ENCODE measurements around the gene TM4SF4. TPM values are rescaled to one million over a fixed set of nuclear protein-coding genes. Genes with fewer than 3 reads are reported as not detected.

Gene TM4SF4
- total RNA-seq, 4 donors from 2014 or later, result 0.32 TPM; not detected in 3

GRCh38 chr3:149460117-149460516, 14.4 kb upstream of the TM4SF4 start:
- 75% methylated on average over 1 of the region's 1 CpG for WGBS
- no peak overlapping the region for H3K27ac ChIP-seq
- H3K4me1 ChIP-seq, result no peaks in the 10 kb centered on the region
- DNase-seq (ENCODE audit: low spot score in 2 of 2), result no peak
- no peak overlapping the region for H3K4me3 ChIP-seq
- no peaks in the 10 kb centered on the region for H3K36me3 ChIP-seq
- H3K27me3 ChIP-seq, result no peaks in the 10 kb centered on the region
- no peaks in the 10 kb centered on the region for H3K9me3 ChIP-seq
- TF ChIP-seq POLR2A (IDR thresholded peaks at IDR 0.05), result no peak
- TF ChIP-seq POLR2AphosphoS5 (IDR thresholded peaks at IDR 0.05), result no peak
- TF ChIP-seq EP300 (IDR thresholded peaks at IDR 0.05), result no peak
- no peak for TF ChIP-seq CTCF (IDR thresholded peaks at IDR 0.05)

GRCh38 chr3:149462051-149462450, 12.4 kb upstream of the TM4SF4 start:
- WGBS, result 91% methylated on average over 3 of the region's 3 CpGs
- H3K27me3 ChIP-seq, result no peaks in the 10 kb centered on the region
- no peaks in the 10 kb centered on the region for H3K4me1 ChIP-seq
- no peaks in the 10 kb centered on the region for H3K9me3 ChIP-seq
- H3K4me3 ChIP-seq, result no peak overlapping the region
- DNase-seq (ENCODE audit: low spot score in 2 of 2), result no peak
- no peak for TF ChIP-seq POLR2A (IDR thresholded peaks at IDR 0.05)
- TF ChIP-seq CTCF (IDR thresholded peaks at IDR 0.05), result no peak
- no peak for TF ChIP-seq EP300 (IDR thresholded peaks at IDR 0.05)
- no peak for TF ChIP-seq POLR2AphosphoS5 (IDR thresholded peaks at IDR 0.05)
- no peak overlapping the region for H3K27ac ChIP-seq
- no peaks in the 10 kb centered on the region for H3K36me3 ChIP-seq

- TF ChIP-seq POLR2A (IDR thresholded peaks at IDR 0.05) (no peak), POLR2AphosphoS5 (IDR thresholded peaks at IDR 0.05) (no peak)
- WGBS, result 86% methylated on average over 2 of the region's 2 CpGs
Measured at GRCh38 chr3:149462581-149463011, 11.9 kb upstream of the TM4SF4 start.

GRCh38 chr3:149463921-149464320, 10.6 kb upstream of the TM4SF4 start:
- DNase-seq (ENCODE audit: low spot score in 2 of 2), result no peak
- TF ChIP-seq POLR2AphosphoS5 (IDR thresholded peaks at IDR 0.05) (no peak), POLR2A (IDR thresholded peaks at IDR 0.05) (no peak), EP300 (IDR thresholded peaks at IDR 0.05) (no peak)
- H3K36me3 ChIP-seq, result no peaks in the 10 kb centered on the region
- no peaks in the 10 kb centered on the region for H3K9me3 ChIP-seq
- H3K27ac ChIP-seq, result no peak overlapping the region
- WGBS, result 95% methylated on average over 18 of the region's 18 CpGs
- H3K4me1 ChIP-seq, result no peaks in the 10 kb centered on the region
- H3K27me3 ChIP-seq, result no peaks in the 10 kb centered on the region
- no peak overlapping the region for H3K4me3 ChIP-seq

More at GRCh38 chr3:149462581-149463011, 11.9 kb upstream of the TM4SF4 start:
- Histone ChIP-seq H3K36me3 (no peaks in the 10 kb centered on the region), H3K27me3 (no peaks in the 10 kb centered on the region), H3K4me1 (no peaks in the 10 kb centered on the region), H3K9me3 (no peaks in the 10 kb centered on the region), H3K4me3 (no peak overlapping the region), H3K27ac (no peak overlapping the region)
- DNase-seq (ENCODE audit: low spot score in 2 of 2), result no peak

- Histone ChIP-seq H3K27ac (no peak overlapping the region), H3K9me3 (no peaks in the 10 kb centered on the region)
- WGBS, result 89% methylated on average over 28 of the region's 31 CpGs
Measured at GRCh38 chr3:149464542-149465328, 9.8 kb upstream of the TM4SF4 start.

More at GRCh38 chr3:149464542-149465328, 9.8 kb upstream of the TM4SF4 start:
- no peak overlapping the region for H3K4me3 ChIP-seq
- H3K4me1 ChIP-seq, result no peaks in the 10 kb centered on the region
- no peak for DNase-seq (ENCODE audit: low spot score in 2 of 2)
- no peaks in the 10 kb centered on the region for H3K36me3 ChIP-seq
- no peaks in the 10 kb centered on the region for H3K27me3 ChIP-seq
- no peak for TF ChIP-seq POLR2AphosphoS5 (IDR thresholded peaks at IDR 0.05)
- no peak for TF ChIP-seq EP300 (IDR thresholded peaks at IDR 0.05)
- TF ChIP-seq CTCF (IDR thresholded peaks at IDR 0.05), result no peak
- TF ChIP-seq POLR2A (IDR thresholded peaks at IDR 0.05), result no peak

Measured in suprapubic skin (tissue), 4 donors.